ENCODE data around the gene APOBEC4. TPM values are rescaled to one million over a fixed set of nuclear protein-coding genes. Genes with fewer than 3 reads are reported as not detected.

Gene APOBEC4
- total and polyA plus RNA-seq, 9 of the 15 experiments (the other 6 are each of a cell fraction or from before 2014, with no cell fraction given) = not detected

DNA sequence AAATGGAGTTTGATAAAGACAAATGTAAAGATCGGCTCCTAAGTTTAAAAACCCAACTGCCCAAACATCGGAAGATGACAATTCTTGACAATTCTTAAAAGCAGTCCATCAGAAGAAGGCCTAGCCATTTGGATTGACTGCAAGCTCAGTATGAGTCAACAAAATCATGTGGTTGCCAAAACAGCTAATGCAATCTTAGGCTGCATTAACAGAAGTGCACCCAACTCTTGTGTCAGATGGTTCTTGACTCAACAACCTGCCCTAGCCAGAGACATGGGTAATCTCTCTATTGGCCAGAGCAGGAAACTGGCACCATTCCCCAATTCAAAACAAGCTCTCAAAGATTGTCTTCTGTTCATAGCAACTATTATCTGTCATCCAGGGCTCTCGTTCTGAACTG is 53.0 kb downstream of the APOBEC4 start (continued):
- TF ChIP-seq PBX2 (CRISPR knock-in tag; IDR thresholded peaks at IDR 0.05; ENCODE audit: low read depth) (no peak), PBX2 (tag; conservative IDR thresholded peaks at IDR 0.05; ENCODE audit: low read depth) (0 out of 2 replicates have a peak, but pooled peaks have one; percentile 29), E2F3 (CRISPR knock-in tag; IDR thresholded peaks at IDR 0.05) (no peak), CEBPG (CRISPR knock-in tag; IDR thresholded peaks at IDR 0.05) (no peak), CEBPG (tag; conservative IDR thresholded peaks at IDR 0.05 in 1 of 2, IDR thresholded peaks at IDR 0.05 in 1 of 2) (peak; percentile 54 to 78; a peak in 3 of 4 replicates), ZNF695 (CRISPR knock-in tag; IDR thresholded peaks at IDR 0.05) (no peak), PURB (CRISPR knock-in tag; IDR thresholded peaks at IDR 0.05; ENCODE audit: low read depth) (no peak), ZNF184 (CRISPR knock-in tag; IDR thresholded peaks at IDR 0.05) (no peak), MAFG (tag; conservative IDR thresholded peaks at IDR 0.05) (peak; percentile 60), FOSL1 (tag; conservative IDR thresholded peaks at IDR 0.05) (peak; percentile 78), HINFP (tag; conservative IDR thresholded peaks at IDR 0.05; ENCODE audit: low read depth) (no peak), NR2C1 (IDR thresholded peaks at IDR 0.05) (no peak), NR2C1 (tag; IDR thresholded peaks at IDR 0.05) (no peak), RFX5 (IDR thresholded peaks at IDR 0.05; ENCODE audit: low read depth, low read length) (no peak), NR2C2 (CRISPR knock-in tag; IDR thresholded peaks at IDR 0.05) (no peak), NR2C2 (tag; IDR thresholded peaks at IDR 0.05) (peak; percentile 47; the same call in 1 of the 2 replicates), MLLT1 (IDR thresholded peaks at IDR 0.05) (no peak), ZNF444 (CRISPR knock-in tag; IDR thresholded peaks at IDR 0.05) (no peak), ZNF778 (CRISPR knock-in tag; IDR thresholded peaks at IDR 0.05) (no peak), ZNF174 (CRISPR knock-in tag; IDR thresholded peaks at IDR 0.05) (no peak), TAF15 (IDR thresholded peaks at IDR 0.05; ENCODE audit: low read depth, low read length) (no peak), EHMT2 (IDR thresholded peaks at IDR 0.05) (peak; percentile 67; the same call in 1 of the 2 replicates), PTBP1 (IDR thresholded peaks at IDR 0.05; ENCODE audit: low read depth, low read length) (no peak), PYGO2 (tag; IDR thresholded peaks at IDR 0.05) (no peak), BACH1 (tag; IDR thresholded peaks at IDR 0.05) (peak; percentile 61; the same call in 1 of the 2 replicates), NELFE (IDR thresholded peaks at IDR 0.05; ENCODE audit: insufficient read depth, insufficient read length) (no peak), PML (IDR thresholded peaks at IDR 0.05; ENCODE audit: low read length) (no peak)
